ENCODE data around the gene MAFF. TPM values are rescaled to one million over a fixed set of nuclear protein-coding genes. Genes with fewer than 3 reads are reported as not detected.

MAFF gene
- total and polyA plus RNA-seq, 9 of the 15 experiments (the other 6 are each of a cell fraction or from before 2014, with no cell fraction given): 0.51 to 8.0 (median 5.4) TPM

DNA sequence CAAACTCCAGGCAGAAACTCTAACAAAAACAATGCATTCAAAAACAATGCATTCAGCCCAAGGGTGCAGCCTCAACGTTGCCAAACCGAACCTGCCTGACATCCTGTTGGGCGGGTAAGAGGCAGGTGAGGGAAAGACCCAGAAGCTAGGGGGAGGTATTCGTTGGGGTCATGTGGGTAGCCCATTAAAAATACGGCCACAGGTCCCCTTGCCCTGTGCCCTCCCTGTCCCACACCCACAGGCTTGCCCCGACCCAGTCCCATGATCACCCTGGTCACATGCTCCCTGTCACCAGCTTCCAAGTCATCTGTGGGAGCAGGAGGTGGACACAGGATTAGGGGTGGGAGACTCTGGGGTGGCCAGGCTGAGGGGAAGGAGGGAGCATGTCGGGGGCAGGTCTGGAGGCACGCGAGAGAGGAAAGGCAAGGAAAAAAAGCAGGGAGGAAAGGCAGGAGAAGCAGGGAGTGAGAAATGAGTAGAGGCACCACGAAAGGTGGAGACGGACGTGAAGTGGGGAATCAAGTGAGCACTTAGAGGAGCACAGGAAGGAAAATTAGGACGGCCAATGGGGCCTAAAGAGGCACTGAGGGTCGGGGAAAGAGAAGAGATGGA, 20.8 kb upstream of the MAFF start (continued):
- TF ChIP-seq, protein P1, sequence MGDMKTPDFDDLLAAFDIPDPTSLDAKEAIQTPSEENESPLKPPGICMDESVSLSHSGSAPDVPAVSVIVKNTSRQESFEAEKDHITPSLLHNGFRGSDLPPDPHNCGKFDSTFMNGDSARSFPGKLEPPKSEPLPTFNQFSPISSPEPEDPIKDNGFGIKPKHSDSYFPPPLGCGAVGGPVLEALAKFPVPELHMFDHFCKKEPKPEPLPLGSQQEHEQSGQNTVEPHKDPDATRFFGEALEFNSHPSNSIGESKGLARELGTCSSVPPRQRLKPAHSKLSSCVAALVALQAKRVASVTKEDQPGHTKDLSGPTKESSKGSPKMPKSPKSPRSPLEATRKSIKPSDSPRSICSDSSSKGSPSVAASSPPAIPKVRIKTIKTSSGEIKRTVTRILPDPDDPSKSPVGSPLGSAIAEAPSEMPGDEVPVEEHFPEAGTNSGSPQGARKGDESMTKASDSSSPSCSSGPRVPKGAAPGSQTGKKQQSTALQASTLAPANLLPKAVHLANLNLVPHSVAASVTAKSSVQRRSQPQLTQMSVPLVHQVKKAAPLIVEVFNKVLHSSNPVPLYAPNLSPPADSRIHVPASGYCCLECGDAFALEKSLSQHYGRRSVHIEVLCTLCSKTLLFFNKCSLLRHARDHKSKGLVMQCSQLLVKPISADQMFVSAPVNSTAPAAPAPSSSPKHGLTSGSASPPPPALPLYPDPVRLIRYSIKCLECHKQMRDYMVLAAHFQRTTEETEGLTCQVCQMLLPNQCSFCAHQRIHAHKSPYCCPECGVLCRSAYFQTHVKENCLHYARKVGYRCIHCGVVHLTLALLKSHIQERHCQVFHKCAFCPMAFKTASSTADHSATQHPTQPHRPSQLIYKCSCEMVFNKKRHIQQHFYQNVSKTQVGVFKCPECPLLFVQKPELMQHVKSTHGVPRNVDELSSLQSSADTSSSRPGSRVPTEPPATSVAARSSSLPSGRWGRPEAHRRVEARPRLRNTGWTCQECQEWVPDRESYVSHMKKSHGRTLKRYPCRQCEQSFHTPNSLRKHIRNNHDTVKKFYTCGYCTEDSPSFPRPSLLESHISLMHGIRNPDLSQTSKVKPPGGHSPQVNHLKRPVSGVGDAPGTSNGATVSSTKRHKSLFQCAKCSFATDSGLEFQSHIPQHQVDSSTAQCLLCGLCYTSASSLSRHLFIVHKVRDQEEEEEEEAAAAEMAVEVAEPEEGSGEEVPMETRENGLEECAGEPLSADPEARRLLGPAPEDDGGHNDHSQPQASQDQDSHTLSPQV (IDR thresholded peaks at IDR 0.05): peak; percentile 87; the same call in 1 of the 2 replicates
- TF ChIP-seq ELF4 (CRISPR knock-in tag; IDR thresholded peaks at IDR 0.05): peak; percentile 89
- no peak for TF ChIP-seq EHMT2 (IDR thresholded peaks at IDR 0.05)
- TF ChIP-seq IRF2 (CRISPR knock-in tag; IDR thresholded peaks at IDR 0.05): no peak
- TF ChIP-seq ZNF785 (CRISPR knock-in tag; IDR thresholded peaks at IDR 0.05): no peak
- TF ChIP-seq GATAD2B (IDR thresholded peaks at IDR 0.05; ENCODE audit: borderline replicate concordance): no peak
- TF ChIP-seq MXI1 (IDR thresholded peaks at IDR 0.05; ENCODE audit: low read depth, low read length): no peak
- TF ChIP-seq, protein P2, sequence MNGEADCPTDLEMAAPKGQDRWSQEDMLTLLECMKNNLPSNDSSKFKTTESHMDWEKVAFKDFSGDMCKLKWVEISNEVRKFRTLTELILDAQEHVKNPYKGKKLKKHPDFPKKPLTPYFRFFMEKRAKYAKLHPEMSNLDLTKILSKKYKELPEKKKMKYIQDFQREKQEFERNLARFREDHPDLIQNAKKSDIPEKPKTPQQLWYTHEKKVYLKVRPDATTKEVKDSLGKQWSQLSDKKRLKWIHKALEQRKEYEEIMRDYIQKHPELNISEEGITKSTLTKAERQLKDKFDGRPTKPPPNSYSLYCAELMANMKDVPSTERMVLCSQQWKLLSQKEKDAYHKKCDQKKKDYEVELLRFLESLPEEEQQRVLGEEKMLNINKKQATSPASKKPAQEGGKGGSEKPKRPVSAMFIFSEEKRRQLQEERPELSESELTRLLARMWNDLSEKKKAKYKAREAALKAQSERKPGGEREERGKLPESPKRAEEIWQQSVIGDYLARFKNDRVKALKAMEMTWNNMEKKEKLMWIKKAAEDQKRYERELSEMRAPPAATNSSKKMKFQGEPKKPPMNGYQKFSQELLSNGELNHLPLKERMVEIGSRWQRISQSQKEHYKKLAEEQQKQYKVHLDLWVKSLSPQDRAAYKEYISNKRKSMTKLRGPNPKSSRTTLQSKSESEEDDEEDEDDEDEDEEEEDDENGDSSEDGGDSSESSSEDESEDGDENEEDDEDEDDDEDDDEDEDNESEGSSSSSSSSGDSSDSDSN (IDR thresholded peaks at IDR 0.05; ENCODE audit: borderline replicate concordance in 1 of 2, low read depth in 2 of 2, low read length in 2 of 2): 0 out of 4 replicates have a peak, but pooled peaks of 1 of the 2 experiments have one; percentile 21
- TF ChIP-seq, protein P3, sequence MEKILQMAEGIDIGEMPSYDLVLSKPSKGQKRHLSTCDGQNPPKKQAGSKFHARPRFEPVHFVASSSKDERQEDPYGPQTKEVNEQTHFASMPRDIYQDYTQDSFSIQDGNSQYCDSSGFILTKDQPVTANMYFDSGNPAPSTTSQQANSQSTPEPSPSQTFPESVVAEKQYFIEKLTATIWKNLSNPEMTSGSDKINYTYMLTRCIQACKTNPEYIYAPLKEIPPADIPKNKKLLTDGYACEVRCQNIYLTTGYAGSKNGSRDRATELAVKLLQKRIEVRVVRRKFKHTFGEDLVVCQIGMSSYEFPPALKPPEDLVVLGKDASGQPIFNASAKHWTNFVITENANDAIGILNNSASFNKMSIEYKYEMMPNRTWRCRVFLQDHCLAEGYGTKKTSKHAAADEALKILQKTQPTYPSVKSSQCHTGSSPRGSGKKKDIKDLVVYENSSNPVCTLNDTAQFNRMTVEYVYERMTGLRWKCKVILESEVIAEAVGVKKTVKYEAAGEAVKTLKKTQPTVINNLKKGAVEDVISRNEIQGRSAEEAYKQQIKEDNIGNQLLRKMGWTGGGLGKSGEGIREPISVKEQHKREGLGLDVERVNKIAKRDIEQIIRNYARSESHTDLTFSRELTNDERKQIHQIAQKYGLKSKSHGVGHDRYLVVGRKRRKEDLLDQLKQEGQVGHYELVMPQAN (IDR thresholded peaks at IDR 0.05; ENCODE audit: borderline replicate concordance): 0 out of 2 replicates have a peak, but pooled peaks have one; percentile 53
- TF ChIP-seq ZFX (CRISPR knock-in tag; IDR thresholded peaks at IDR 0.05): no peak
- TF ChIP-seq SUPT5H (IDR thresholded peaks at IDR 0.05): peak; percentile 86
- TF ChIP-seq ZNF232 (CRISPR knock-in tag; IDR thresholded peaks at IDR 0.05): no peak
- TF ChIP-seq SMARCA4 (IDR thresholded peaks at IDR 0.05): peak; percentile 43; the same call in 1 of the 2 replicates
- TF ChIP-seq, protein P4, sequence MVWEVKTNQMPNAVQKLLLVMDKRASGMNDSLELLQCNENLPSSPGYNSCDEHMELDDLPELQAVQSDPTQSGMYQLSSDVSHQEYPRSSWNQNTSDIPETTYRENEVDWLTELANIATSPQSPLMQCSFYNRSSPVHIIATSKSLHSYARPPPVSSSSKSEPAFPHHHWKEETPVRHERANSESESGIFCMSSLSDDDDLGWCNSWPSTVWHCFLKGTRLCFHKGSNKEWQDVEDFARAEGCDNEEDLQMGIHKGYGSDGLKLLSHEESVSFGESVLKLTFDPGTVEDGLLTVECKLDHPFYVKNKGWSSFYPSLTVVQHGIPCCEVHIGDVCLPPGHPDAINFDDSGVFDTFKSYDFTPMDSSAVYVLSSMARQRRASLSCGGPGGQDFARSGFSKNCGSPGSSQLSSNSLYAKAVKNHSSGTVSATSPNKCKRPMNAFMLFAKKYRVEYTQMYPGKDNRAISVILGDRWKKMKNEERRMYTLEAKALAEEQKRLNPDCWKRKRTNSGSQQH (CRISPR knock-in tag; IDR thresholded peaks at IDR 0.05): peak; percentile 75; the same call in 1 of the 2 replicates
- no peak for TF ChIP-seq FOXJ3 (CRISPR knock-in tag; IDR thresholded peaks at IDR 0.05)
- TF ChIP-seq, protein P5, sequence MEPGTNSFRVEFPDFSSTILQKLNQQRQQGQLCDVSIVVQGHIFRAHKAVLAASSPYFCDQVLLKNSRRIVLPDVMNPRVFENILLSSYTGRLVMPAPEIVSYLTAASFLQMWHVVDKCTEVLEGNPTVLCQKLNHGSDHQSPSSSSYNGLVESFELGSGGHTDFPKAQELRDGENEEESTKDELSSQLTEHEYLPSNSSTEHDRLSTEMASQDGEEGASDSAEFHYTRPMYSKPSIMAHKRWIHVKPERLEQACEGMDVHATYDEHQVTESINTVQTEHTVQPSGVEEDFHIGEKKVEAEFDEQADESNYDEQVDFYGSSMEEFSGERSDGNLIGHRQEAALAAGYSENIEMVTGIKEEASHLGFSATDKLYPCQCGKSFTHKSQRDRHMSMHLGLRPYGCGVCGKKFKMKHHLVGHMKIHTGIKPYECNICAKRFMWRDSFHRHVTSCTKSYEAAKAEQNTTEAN (CRISPR knock-in tag; IDR thresholded peaks at IDR 0.05): no peak
